WERI-Rb-1 (cell line): ENCODE data around the gene WDTC1.

Experiments used
- DNase-seq: peaks from one replicate; pipeline ENCODE4 v3.0.0-alpha.2; 2020
- H3K27ac ChIP-seq: fragments of 250-450 bp; sonication (Bioruptor Pico); 2 replicates; pipeline ENCODE4 v1.5.1; 2020; ENCODE audit warnings: mild to moderate bottlenecking, moderate library complexity
- H3K27me3 ChIP-seq: fragments of 250-450 bp; sonication (Bioruptor Pico); 2 replicates; pipeline ENCODE4 v1.5.1; 2021; ENCODE audit warnings: mild to moderate bottlenecking, low read depth, moderate library complexity; ENCODE audit not compliant: insufficient read depth, severe bottlenecking
- H3K36me3 ChIP-seq: fragments of 250-450 bp; sonication (Bioruptor Pico); 2 replicates; pipeline ENCODE4 v1.5.1; 2020; ENCODE audit warnings: mild to moderate bottlenecking, moderate library complexity
- H3K4me3 ChIP-seq: 2 replicates; pipeline ENCODE4 v1.5.1; 2011; ENCODE audit warnings: low read depth, mild to moderate bottlenecking, control low read depth, low read length
- H3K9me3 ChIP-seq: fragments of 250-450 bp; sonication (Bioruptor Pico); 2 replicates; pipeline ENCODE4 v1.5.1; 2021; ENCODE audit warnings: mild to moderate bottlenecking, moderate library complexity; ENCODE audit not compliant: severe bottlenecking
- TF ChIP-seq, protein P1 (sequence below): IDR thresholded peaks from 2 replicates; pipeline ENCODE4 v1.5.1; 2011; ENCODE audit warnings: low read depth, mild to moderate bottlenecking, control low read depth, inconsistent platforms, low read length

Gene WDTC1

DNA sequence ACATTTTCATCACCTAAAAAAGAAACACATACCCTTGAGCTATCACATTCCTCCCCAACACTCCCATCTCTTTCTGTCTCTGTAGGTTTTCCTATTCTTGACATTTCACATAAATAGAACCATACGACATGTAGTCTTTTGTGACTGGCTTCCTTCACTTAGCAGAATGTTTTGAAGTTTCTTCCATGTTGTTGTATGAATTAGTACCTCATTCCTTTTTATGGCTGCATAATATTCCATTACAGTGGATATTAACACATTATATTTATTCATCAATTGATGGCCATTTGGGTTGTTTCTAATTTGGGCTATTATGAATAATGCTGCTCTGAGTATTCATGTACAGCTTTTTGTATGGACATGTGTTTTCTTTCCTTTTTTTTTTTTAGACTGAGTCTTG lies 11.8 kb downstream of the WDTC1 start:
- H3K36me3 ChIP-seq: peaks cover 4% of the 10 kb centered on the region
- no peaks in the 10 kb centered on the region for H3K9me3 ChIP-seq
- TF ChIP-seq, protein P1, sequence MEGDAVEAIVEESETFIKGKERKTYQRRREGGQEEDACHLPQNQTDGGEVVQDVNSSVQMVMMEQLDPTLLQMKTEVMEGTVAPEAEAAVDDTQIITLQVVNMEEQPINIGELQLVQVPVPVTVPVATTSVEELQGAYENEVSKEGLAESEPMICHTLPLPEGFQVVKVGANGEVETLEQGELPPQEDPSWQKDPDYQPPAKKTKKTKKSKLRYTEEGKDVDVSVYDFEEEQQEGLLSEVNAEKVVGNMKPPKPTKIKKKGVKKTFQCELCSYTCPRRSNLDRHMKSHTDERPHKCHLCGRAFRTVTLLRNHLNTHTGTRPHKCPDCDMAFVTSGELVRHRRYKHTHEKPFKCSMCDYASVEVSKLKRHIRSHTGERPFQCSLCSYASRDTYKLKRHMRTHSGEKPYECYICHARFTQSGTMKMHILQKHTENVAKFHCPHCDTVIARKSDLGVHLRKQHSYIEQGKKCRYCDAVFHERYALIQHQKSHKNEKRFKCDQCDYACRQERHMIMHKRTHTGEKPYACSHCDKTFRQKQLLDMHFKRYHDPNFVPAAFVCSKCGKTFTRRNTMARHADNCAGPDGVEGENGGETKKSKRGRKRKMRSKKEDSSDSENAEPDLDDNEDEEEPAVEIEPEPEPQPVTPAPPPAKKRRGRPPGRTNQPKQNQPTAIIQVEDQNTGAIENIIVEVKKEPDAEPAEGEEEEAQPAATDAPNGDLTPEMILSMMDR: no peak
- DNase-seq: no peak
- H3K27me3 ChIP-seq: no peaks in the 10 kb centered on the region
- no peak overlapping the region for H3K4me3 ChIP-seq
- H3K27ac ChIP-seq: no peak overlapping the region

DNA sequence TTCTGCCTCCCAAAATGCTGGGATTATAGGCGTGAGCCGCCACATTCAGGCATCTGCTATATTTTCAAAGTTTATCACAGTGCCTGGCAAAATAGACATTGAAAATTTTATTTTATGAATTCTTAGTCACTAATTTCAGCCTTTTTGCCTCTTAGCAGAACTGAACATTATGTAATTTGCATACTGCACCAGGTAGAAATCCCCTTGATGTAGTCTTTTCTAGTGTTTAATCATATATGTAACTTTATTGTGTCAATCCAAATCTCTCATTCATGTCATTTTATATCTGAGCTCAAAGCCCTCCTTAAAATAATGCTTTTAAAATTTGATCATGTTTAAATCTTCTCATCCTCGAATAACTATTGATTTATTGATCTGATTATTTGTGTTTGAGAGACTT lies 19.2 kb downstream of the WDTC1 start:
- no peaks in the 10 kb centered on the region for H3K27me3 ChIP-seq
- H3K27ac ChIP-seq: no peak overlapping the region
- no peak overlapping the region for H3K4me3 ChIP-seq
- no peak for DNase-seq
- H3K9me3 ChIP-seq: no peaks in the 10 kb centered on the region
- H3K36me3 ChIP-seq: no peaks in the 10 kb centered on the region
- TF ChIP-seq, protein P1: no peak

DNA sequence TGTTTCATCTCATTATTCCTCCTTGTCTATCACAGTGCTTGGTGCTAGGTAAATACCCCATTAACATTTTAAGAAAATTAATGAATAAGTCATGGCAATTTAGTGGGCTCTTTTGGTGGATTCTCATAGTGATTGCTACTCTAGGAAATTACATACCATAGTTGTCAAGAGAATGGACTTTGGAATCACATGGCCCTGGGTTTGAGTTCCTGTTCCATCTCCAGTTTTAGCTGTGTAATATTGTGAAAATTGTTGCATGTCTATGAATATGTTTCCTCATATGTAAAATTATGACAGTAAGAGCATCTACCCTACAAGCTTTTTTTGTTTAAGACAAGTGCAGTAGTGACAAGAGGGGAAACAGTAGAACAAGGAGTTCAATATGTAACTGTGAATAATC lies 20.7 kb downstream of the WDTC1 start:
- TF ChIP-seq, protein P1: no peak
- Histone ChIP-seq H3K9me3 (no peaks in the 10 kb centered on the region), H3K4me3 (no peak overlapping the region), H3K27ac (no peak overlapping the region), H3K36me3 (no peaks in the 10 kb centered on the region), H3K27me3 (no peaks in the 10 kb centered on the region)
- DNase-seq: no peak

DNA sequence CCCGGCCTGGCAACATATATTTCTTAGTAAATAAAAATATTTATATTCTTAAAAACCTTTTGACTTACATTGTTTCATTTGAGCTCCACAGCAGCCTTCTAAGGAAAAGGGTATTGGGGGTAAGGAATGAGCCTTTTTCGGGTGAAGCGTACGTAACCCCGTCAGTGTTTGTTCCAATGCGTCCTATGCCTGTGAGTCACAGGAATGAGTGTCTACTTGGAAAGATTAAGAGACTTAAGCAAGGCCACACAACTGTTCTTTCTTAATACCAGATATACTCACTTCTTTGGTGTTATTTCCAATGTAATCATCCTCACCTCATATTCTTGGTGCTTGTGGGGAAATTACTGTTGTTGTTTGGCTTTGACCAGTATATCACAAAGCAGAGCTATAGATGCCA lies 22.7 kb downstream of the WDTC1 start:
- Histone ChIP-seq H3K27ac (no peak overlapping the region), H3K9me3 (no peaks in the 10 kb centered on the region), H3K27me3 (no peaks in the 10 kb centered on the region), H3K36me3 (no peaks in the 10 kb centered on the region), H3K4me3 (no peak overlapping the region)
- TF ChIP-seq, protein P1: no peak
- no peak for DNase-seq

DNA sequence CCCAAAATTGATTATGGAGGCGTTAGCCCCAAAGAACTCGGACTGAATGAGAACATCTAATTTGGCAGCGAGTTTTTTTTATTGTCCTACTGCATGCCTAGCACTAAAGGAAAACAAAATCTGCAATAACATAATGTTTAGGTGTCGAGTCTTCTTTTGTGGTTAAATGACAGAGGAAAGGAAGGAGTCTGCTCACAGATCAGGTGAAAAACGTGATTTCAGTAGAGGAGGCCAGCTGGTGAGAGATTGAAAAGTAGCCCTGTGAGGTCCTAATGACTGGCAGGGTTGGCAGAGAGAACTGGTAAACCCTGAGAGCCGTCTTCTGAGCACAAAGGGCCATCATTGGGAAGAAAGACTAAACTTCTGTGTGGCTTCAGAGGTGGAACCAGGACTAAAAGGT lies 24.2 kb downstream of the WDTC1 start:
- TF ChIP-seq, protein P1: no peak
- H3K27ac ChIP-seq: no peak overlapping the region
- H3K9me3 ChIP-seq: no peaks in the 10 kb centered on the region
- H3K4me3 ChIP-seq: no peak overlapping the region
- H3K36me3 ChIP-seq: peaks cover 8% of the 10 kb centered on the region
- DNase-seq: no peak
- H3K27me3 ChIP-seq: no peaks in the 10 kb centered on the region

DNA sequence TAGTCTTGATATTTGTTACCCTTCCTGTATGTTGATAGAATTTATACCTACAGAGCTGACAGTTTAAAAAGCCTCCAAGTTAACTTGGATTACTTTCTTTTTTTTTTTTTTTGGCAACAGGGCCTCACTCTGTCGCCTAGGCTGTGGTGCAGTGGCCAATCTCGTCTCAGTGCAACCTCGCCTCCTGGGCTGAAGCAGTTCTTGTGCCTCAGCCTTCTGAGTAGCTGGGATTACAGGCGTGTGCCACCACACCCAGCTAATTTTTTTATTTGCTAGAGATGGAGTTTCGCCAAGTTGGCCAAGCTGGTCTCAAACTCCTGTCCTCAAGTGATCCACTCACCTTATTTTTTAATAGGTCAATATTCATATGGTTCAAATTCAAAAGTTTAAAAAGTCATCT lies 32.7 kb downstream of the WDTC1 start:
- Histone ChIP-seq H3K4me3 (no peak overlapping the region), H3K9me3 (no peaks in the 10 kb centered on the region), H3K36me3 (peaks cover 44% of the 10 kb centered on the region), H3K27ac (no peak overlapping the region), H3K27me3 (no peaks in the 10 kb centered on the region)
- DNase-seq: no peak
- TF ChIP-seq, protein P1: no peak
